Lower leg skin (tissue), 4 donors: ENCODE results near the gene BRD9. TPM values are rescaled to one million over a fixed set of nuclear protein-coding genes. Genes with fewer than 3 reads are reported as not detected.

Experiments
- DNase-seq, 2 donors: peaks; one replicate each; pipeline ENCODE4 v3.0.0-alpha.2; 2019; ENCODE audit warnings: low spot score in 2 of 2
- H3K4me3 ChIP-seq: fragments of 200-600 bp; sonication (generic); 2 replicates; pipeline ENCODE4 v1.5.1; 2017; ENCODE audit warnings: mild to moderate bottlenecking, low read depth; ENCODE audit not compliant: poor library complexity, severe bottlenecking
- CTCF ChIP-seq, 3 donors: fragments of 450-650 bp; IDR thresholded peaks; one replicate each; pipeline ENCODE4 v1.5.1; 2016; ENCODE audit warnings: antibody characterized with exemption in 3 of 3, mild to moderate bottlenecking in 3 of 3, moderate library complexity in 2 of 3
- POLR2A ChIP-seq, 2 donors: fragments of 450-650 bp; IDR thresholded peaks; one replicate each; pipeline ENCODE4 v1.6.1; 2016 to 2017; ENCODE audit warnings: antibody characterized with exemption in 2 of 2, mild to moderate bottlenecking in 1 of 2, moderate library complexity in 1 of 2
- WGBS, 2 donors: methylation state at CpG; one replicate each; pipeline ENCODE4 v1.1.5; 2018; 5-methylcytosine and 5-hydroxymethylcytosine counted together
- intact Hi-C: fragments of 100-400 bp; cut with DNase I; formaldehyde crosslinking; loops from one replicate; pipeline ENCODE4 v1.15.0; 2023; ENCODE audit warnings: low total_unique reads
- total RNA-seq, 4 donors: library from RNA; depleted of rRNA; stranded (reverse); fragments of >200 nt; gene quantifications; one replicate each; pipeline ENCODE4 v1.1.0, GENCODE V29; 2016

The BRD9 gene
- total RNA-seq, 4 donors from 2014 or later: 27.5 to 49.6 (median 28.6) TPM

DNA sequence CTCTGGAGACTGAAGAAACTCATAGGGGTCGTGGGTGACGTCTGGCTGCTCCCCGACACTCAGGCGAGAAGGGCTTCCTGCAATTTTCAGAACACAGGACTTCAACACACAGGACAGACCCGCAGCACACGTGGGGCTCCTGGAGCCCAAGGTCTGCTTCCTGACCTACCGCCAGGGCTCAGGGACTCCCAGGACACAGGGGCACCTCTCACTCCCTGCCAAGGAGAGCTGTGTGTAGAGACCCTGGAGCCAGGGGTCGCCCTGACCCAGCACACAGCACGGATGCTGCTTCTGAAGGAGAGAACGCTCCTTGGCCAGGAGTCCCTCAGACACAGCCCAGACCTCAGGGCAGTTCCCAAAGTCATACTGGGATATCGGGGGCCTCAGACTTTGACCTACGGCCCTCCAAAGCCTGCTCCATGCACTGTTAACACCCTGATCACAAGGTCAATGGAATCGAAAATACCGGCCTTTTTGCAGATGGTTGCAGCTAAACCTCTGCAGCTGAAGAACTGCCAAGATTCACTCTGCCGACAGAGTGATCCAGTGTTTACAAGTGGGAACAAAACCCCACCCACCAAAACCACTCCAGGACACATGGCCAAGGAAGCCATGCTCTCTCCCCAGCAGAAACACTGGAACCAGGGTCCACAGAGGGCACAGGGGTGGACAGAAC lies 28.0 kb downstream of the BRD9 start:
- TF ChIP-seq CTCF (IDR thresholded peaks at IDR 0.05) (no peak), POLR2A (IDR thresholded peaks at IDR 0.05) (no peak)
- no peak overlapping the region for H3K4me3 ChIP-seq
- WGBS, 2 donors: 77 to 80% methylated on average over 11 to 15 of the region's 15 CpGs
- intact Hi-C loops: no loop called here
- no peak for DNase-seq

GRCh38 chr5:863244-863805 lies 29.3 kb downstream of the BRD9 start:
- no peak for DNase-seq
- TF ChIP-seq POLR2A (IDR thresholded peaks at IDR 0.05) (no peak), CTCF (IDR thresholded peaks at IDR 0.05) (no peak)
- intact Hi-C loops: no loop called here
- 90 to 91% methylated on average over 14 to 16 of the region's 16 CpGs for WGBS, 2 donors
- H3K4me3 ChIP-seq: no peak overlapping the region

GRCh38 chr5:862367-863243 lies 30.0 kb downstream of the BRD9 start:
- intact Hi-C loops: no loop called here
- no peak for DNase-seq

GRCh38 chr5:861442-862366 lies 30.9 kb downstream of the BRD9 start:
- TF ChIP-seq CTCF (IDR thresholded peaks at IDR 0.05): no peak
- no peak for TF ChIP-seq POLR2A (IDR thresholded peaks at IDR 0.05)
- 70 to 78% methylated on average over 14 to 22 of the region's 22 CpGs for WGBS, 2 donors
- no peak overlapping the region for H3K4me3 ChIP-seq
- DNase-seq: no peak
- intact Hi-C loops: no loop called here

More at GRCh38 chr5:862367-863243, 30.0 kb downstream of the BRD9 start:
- 77 to 78% methylated on average over 24 to 25 of the region's 25 CpGs for WGBS, 2 donors
- TF ChIP-seq POLR2A (IDR thresholded peaks at IDR 0.05): no peak
- TF ChIP-seq CTCF (IDR thresholded peaks at IDR 0.05): no peak
- no peak overlapping the region for H3K4me3 ChIP-seq

DNA sequence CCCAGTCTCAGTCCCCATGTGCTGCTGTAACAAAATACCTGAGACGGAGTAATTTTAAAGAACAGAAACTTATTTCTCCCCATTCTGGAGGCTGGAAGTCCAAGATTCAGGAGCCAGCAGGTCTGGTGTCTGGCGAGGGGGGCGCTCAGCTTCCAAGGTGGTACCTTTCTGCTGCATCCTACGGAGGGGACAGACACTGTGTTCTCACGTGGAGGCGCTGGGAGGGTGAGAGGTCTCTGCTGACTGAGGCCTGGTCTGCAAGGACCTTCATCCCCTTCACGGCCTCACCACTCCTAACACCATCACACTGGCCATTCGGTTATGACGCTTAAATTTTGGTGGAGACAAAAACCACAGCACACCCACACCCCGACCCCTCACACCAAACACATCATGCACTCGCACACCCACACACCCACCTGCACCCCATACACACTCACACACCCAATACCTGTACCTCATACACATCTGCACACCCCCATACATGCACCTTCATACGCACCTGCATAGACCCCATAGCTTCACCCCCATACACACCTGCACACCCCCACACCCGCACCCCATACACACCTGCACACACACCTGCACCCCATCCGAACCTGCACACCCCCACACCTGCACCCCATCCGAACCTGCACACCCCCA lies 32.0 kb downstream of the BRD9 start:
- no peak for DNase-seq
- TF ChIP-seq CTCF (IDR thresholded peaks at IDR 0.05): no peak
- TF ChIP-seq POLR2A (IDR thresholded peaks at IDR 0.05): no peak
- intact Hi-C loops: no loop called here
- WGBS, 2 donors: 89 to 91% methylated on average over 15 of the region's 15 CpGs
- no peak overlapping the region for H3K4me3 ChIP-seq
